HAP-1 (cell line): ENCODE results near the gene MTIF3.

Experiments used
- DNase-seq, 2 experiments: peaks; one replicate each; pipeline ENCODE4 v3.0.0-alpha.2; 2016 to 2020; ENCODE audit warnings: low spot score in 2 of 2
- H3K27me3 ChIP-seq: fragments of 250-450 bp; sonication (Bioruptor Pico); 2 replicates; pipeline ENCODE4 v1.5.1; 2020; ENCODE audit warnings: low read depth, mild to moderate bottlenecking, moderate library complexity
- H3K36me3 ChIP-seq: fragments of 250-450 bp; sonication (Bioruptor Pico); replicated peaks from 2 replicates; pipeline ENCODE4 v1.5.1; 2020; ENCODE audit warnings: mild to moderate bottlenecking
- H3K4me1 ChIP-seq: fragments of 250-450 bp; sonication (Bioruptor Pico); 2 replicates; pipeline ENCODE4 v1.5.1; 2020; ENCODE audit warnings: mild to moderate bottlenecking
- H3K4me3 ChIP-seq: fragments of 250-450 bp; sonication (Bioruptor Pico); 2 replicates; pipeline ENCODE4 v1.5.1; 2020; ENCODE audit warnings: mild to moderate bottlenecking, moderate library complexity
- H3K9me3 ChIP-seq: fragments of 250-450 bp; sonication (Bioruptor Pico); 2 replicates; pipeline ENCODE4 v1.5.1; 2020; ENCODE audit warnings: mild to moderate bottlenecking, moderate library complexity
- in situ Hi-C: fragments of 300-500 bp; cut with MboI; formaldehyde crosslinking; loops from 3 replicates; pipeline ENCODE4 v1.14.3; 2020; ENCODE audit warnings: low sequenced_read_pairs, inconsistent platforms, mixed read lengths

Gene MTIF3

GRCh38 chr13:27442797-27443196, 7.6 kb downstream of the MTIF3 start:
- Histone ChIP-seq H3K9me3 (no peaks in the 10 kb centered on the region), H3K4me1 (no peaks in the 10 kb centered on the region), H3K36me3 (no peaks in the 10 kb centered on the region; the same call in 1 of the 2 replicates), H3K4me3 (no peak overlapping the region), H3K27me3 (no peaks in the 10 kb centered on the region)
- in situ Hi-C loops, result no loop called here
- no peak for DNase-seq

DNA sequence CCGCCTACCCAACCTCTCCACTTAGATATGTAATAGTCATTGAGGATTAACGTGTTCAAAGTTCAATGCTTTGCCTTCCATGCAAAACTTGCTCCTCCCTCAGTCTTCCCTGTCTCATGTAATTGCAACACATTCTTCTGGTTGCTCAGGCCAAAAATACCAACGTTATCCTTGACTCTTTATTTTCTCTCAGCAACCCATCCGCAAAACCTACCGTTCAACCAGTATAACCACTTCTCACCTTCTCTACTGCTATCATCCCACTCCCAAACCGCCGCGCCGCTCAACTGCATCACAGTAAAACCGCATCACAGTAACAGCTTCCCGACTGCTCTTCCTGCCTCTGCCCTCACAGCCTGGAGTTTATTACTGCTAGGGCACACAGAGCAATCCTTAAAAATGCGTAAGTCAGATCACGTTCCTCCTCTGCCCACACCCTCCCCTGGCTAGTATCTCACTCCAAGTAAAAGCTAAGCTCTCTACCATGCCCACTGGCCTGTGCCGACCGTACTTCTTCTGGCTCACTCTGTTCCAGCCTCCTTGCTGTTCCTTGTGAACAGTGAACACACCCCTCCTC, 8.2 kb downstream of the MTIF3 start:
- H3K27me3 ChIP-seq, result no peaks in the 10 kb centered on the region
- in situ Hi-C loops, result no loop called here
- H3K4me3 ChIP-seq, result no peak overlapping the region
- no peak for DNase-seq
- no peaks in the 10 kb centered on the region; the same call in 1 of the 2 replicates for H3K36me3 ChIP-seq
- no peaks in the 10 kb centered on the region for H3K9me3 ChIP-seq
- H3K4me1 ChIP-seq, result no peaks in the 10 kb centered on the region

DNA sequence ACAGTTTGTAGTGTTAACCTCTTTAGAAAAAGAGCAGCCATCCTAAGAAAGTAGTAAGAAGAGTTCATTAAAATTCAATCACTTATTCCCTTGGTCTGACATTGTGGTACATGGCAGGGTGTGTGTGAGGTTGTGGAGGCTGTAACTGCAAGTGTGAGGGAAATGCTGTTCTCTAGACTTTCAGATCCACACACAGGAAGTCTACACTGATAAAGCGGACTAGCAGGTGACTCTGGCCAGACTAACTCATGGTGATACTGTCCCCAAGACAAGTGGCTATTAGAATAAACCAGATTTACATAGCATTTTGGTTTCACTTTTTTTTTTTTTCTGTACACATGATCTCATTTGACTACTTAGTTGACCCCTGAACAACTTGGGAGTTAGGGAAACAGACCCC, 10.0 kb downstream of the MTIF3 start:
- in situ Hi-C loops, result no loop called here
- no peak for DNase-seq
- Histone ChIP-seq H3K4me3 (no peak overlapping the region), H3K27me3 (no peaks in the 10 kb centered on the region), H3K36me3 (peaks cover 7% of the 10 kb centered on the region), H3K4me1 (no peaks in the 10 kb centered on the region), H3K9me3 (no peaks in the 10 kb centered on the region)

DNA sequence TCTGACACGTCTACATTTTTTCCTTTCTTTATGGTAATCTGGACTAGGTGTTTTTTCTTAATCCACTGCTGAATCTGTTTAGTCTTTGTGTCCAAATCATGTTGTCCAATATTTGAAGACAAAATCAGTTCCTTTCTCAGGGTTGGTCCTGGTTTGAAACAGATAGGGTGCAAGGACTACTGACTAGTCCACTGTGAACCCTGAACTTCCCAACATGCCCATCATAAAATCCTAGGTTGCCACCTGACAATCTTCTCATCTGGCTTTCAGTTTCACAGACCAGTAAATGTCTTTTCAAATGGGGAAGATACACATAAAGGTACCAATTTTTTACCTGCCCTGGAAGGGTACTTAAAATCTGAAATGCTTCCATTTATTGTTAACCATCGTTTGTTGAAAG, 13.2 kb downstream of the MTIF3 start:
- DNase-seq, result no peak
- H3K36me3 ChIP-seq, result peaks cover 35% of the 10 kb centered on the region
- no peaks in the 10 kb centered on the region for H3K4me1 ChIP-seq
- in situ Hi-C loops, result no loop called here
- H3K27me3 ChIP-seq, result no peaks in the 10 kb centered on the region
- H3K9me3 ChIP-seq, result no peaks in the 10 kb centered on the region
- no peak overlapping the region for H3K4me3 ChIP-seq

DNA sequence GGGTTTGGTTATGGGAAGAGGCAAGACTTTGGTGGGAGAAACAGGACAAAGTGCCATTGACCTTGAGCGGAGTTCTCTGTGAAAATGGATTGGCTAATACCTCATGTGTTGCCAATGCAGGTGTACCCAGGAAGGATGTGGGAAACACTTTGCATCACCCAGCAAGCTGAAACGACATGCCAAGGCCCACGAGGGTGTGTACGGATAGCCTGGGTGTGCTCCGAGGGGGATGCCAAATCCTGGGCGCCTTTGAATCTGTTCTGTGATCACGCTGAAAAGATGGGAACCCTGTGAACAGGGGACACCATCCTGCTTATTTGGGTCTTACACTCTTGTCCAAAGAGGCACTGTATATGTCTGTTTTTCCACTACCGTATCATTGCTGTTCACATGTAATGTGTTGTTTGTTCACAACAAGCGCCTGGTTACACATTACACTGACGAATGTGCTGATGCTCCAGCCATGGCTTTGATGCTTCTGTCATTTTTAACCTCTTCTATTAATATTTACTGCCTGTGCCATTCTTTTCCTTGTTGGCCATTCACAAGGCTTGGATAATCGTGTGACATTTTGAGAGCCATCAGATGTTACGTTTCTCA, 17.7 kb downstream of the MTIF3 start:
- in situ Hi-C loops, result no loop called here
- Histone ChIP-seq H3K4me1 (no peaks in the 10 kb centered on the region), H3K27me3 (no peaks in the 10 kb centered on the region), H3K4me3 (no peak overlapping the region), H3K36me3 (peaks cover 74% of the 10 kb centered on the region), H3K9me3 (no peaks in the 10 kb centered on the region)
- no peak for DNase-seq

- in situ Hi-C loops, result no loop called here
- Histone ChIP-seq H3K4me3 (no peak overlapping the region), H3K4me1 (no peaks in the 10 kb centered on the region), H3K27me3 (no peaks in the 10 kb centered on the region), H3K9me3 (no peaks in the 10 kb centered on the region), H3K36me3 (peaks cover 79% of the 10 kb centered on the region)
- DNase-seq, result no peak
These were observed 18.2 kb downstream of the MTIF3 start for GRCh38 chr13:27432180-27432579.

DNA sequence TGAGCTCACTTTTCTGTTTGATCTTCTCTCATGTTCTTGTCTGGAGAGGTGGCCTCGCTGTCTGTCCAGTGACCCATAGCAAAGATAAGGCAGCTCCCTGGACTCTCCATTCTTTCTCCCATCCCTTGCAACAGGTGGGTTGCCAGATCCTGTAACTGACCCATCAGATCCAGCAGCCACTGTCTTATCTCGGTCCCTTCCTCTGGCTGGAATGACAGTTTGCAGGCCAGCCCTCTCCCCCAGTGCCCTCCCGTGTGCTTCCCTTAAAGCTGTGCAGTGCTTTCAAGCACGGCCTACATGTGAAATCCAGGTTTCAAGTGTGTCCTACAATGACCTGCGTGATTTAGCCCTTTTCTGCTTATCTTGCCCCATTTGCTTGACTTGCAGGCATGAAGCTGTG, 22.2 kb downstream of the MTIF3 start:
- peaks cover 58% of the 10 kb centered on the region for H3K36me3 ChIP-seq
- H3K4me1 ChIP-seq, result peaks cover 23% of the 10 kb centered on the region
- in situ Hi-C loops, result no loop called here
- H3K27me3 ChIP-seq, result no peaks in the 10 kb centered on the region
- no peaks in the 10 kb centered on the region for H3K9me3 ChIP-seq
- no peak overlapping the region for H3K4me3 ChIP-seq
- no peak for DNase-seq

DNA sequence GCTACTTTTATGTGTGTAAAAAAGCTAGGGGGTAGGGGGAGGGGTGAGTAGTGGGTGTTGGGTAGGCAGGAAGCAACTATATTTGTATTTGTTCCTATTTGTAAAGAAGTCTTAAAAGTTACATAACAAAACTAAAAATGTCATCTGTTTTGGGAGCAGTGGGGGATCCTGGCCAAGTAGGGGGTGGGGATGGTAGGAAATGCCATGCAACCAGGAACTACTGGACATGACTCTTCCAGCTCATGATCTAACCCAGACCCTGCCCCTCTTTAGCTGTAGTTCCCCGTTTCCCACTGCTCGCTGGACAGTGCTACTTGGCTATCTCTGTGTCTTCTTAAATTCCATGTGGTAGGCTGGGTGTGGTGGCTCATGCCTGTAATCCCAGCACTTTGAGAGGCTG, 22.7 kb downstream of the MTIF3 start:
- H3K27me3 ChIP-seq, result no peaks in the 10 kb centered on the region
- no peak for DNase-seq
- no peak overlapping the region for H3K4me3 ChIP-seq
- peaks cover 54% of the 10 kb centered on the region for H3K36me3 ChIP-seq
- H3K9me3 ChIP-seq, result no peaks in the 10 kb centered on the region
- in situ Hi-C loops, result no loop called here
- H3K4me1 ChIP-seq, result peaks cover 23% of the 10 kb centered on the region

GRCh38 chr13:27425918-27426630, 24.3 kb downstream of the MTIF3 start:
- Histone ChIP-seq H3K9me3 (no peaks in the 10 kb centered on the region), H3K27me3 (no peaks in the 10 kb centered on the region), H3K4me1 (peaks cover 31% of the 10 kb centered on the region), H3K36me3 (peaks cover 39% of the 10 kb centered on the region), H3K4me3 (peak overlapping the region; percentile 39)
- in situ Hi-C loops, result no loop called here
- DNase-seq, result peak; percentile 75 to 82

DNA sequence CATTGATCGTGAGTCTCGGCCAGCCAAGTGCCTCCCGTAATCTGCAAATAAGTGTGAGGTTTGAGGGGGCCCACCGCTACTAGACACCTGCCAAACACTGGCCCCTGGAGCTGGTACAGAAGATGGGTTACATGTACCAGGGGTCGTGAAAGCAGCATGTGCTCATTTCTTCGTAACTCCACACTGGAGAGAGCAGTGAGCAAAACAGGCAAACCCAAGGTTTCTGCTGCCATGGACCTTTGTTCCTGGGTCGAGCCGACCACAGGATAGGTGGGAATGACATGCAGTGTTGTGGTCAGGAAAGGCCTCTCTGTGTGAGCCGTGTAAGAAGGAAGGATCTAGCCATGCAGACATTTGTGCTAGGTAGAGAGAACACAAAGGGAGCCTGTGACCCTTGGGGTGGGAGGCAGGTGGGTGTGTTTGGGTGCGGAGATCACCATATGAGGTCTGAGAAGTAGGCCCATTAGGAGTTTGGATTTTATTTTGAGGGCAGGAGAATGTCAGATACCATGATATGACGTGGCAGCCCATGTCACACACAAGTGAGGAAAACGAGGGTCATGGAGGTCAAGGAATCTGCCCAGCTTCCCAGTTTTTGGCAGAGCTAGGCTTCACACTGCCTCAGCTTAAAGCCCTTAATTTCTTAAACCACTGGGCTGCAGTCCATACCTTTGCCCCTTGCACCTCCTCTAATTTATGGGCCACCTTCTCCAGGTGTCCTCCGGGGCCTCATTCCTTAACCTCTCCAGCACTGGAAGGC, 25.0 kb downstream of the MTIF3 start:
- in situ Hi-C loops, result no loop called here
- no peak for DNase-seq
- H3K36me3 ChIP-seq, result peaks cover 31% of the 10 kb centered on the region
- H3K4me1 ChIP-seq, result peaks cover 36% of the 10 kb centered on the region
- no peaks in the 10 kb centered on the region for H3K27me3 ChIP-seq
- no peaks in the 10 kb centered on the region for H3K9me3 ChIP-seq
- H3K4me3 ChIP-seq, result peak overlapping the region; percentile 39

GRCh38 chr13:27424246-27425157, 25.9 kb downstream of the MTIF3 start, which contains the start of gene GTF3A:
Gene GTF3A (plus strand): TSS chr13:27424619.
- DNase-seq, result peak; percentile 75 to 87
- H3K36me3 ChIP-seq, result peaks cover 24% of the 10 kb centered on the region
- in situ Hi-C loops, result no loop called here
- H3K4me3 ChIP-seq, result peak within 1 kb of the TSS; percentile 39
- H3K27me3 ChIP-seq, result no peaks in the 10 kb centered on the region
- H3K9me3 ChIP-seq, result no peaks in the 10 kb centered on the region
- H3K4me1 ChIP-seq, result peaks cover 36% of the 10 kb centered on the region

GRCh38 chr13:27423333-27423732, 27.0 kb downstream of the MTIF3 start:
- H3K36me3 ChIP-seq, result peaks cover 15% of the 10 kb centered on the region
- no peaks in the 10 kb centered on the region for H3K9me3 ChIP-seq
- no peak for DNase-seq
- H3K4me3 ChIP-seq, result no peak overlapping the region
- in situ Hi-C loops, result no loop called here
- H3K4me1 ChIP-seq, result peaks cover 36% of the 10 kb centered on the region
- no peaks in the 10 kb centered on the region for H3K27me3 ChIP-seq
